ENCODE measurements around the gene CHGA.

DNA sequence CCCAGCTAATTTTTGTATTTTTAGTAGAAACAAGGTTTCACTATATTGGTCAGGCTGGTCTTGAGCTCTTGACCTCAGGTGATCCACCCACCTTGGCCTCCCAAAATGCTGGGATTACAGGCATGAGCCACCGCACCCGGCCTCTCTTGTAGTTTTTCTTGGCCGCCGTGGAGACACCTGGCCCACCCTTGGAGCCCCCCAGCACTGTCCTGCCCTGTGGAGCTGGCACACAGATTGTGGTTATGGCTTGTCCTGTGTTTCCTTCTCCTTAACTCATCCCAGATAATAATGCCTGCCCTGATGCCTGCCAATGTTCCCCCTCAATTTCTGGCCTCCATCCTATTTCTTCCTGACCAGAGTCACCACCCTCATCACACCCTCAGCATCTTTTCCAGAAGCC, 57.9 kb downstream of the CHGA start:
- TF ChIP-seq CTCF (IDR thresholded peaks at IDR 0.05) (no peak), POLR2A (IDR thresholded peaks at IDR 0.05) (no peak)
